ENCODE measurements around the gene MX2.
"Not testable (repeated sequence)": the region's sequence is repeated elsewhere in the genome, so short reads cannot be mapped to it uniquely, and the experiment has no call there.

The MX2 gene

GRCh38 chr21:41338455-41338854 lies 23.4 kb upstream of the MX2 start:
- no peak for DNase-seq

- DNase-seq = no peak
Measured at GRCh38 chr21:41342035-41342434, 19.8 kb upstream of the MX2 start.

GRCh38 chr21:41344146-41344545 lies 17.7 kb upstream of the MX2 start:
- no peak for DNase-seq

- DNase-seq = no peak
Measured at GRCh38 chr21:41345356-41345755, 16.5 kb upstream of the MX2 start.

- no peak for DNase-seq
Measured at GRCh38 chr21:41345934-41346685, 15.7 kb upstream of the MX2 start.

GRCh38 chr21:41346758-41347157 lies 15.1 kb upstream of the MX2 start:
- DNase-seq = no peak

GRCh38 chr21:41348434-41348833 lies 13.4 kb upstream of the MX2 start:
- no peak for DNase-seq

- no peak for DNase-seq
Measured at GRCh38 chr21:41349126-41349525, 12.7 kb upstream of the MX2 start.

- DNase-seq = no peak
Measured at GRCh38 chr21:41349619-41350390, 12.0 kb upstream of the MX2 start.

- no peak for DNase-seq
Measured at GRCh38 chr21:41350436-41351155, 11.2 kb upstream of the MX2 start.

GRCh38 chr21:41357546-41357945 lies 4.3 kb upstream of the MX2 start:
- no peak for DNase-seq

GRCh38 chr21:41358193-41359166 lies 3.3 kb upstream of the MX2 start:
- no peak for DNase-seq

- DNase-seq = no peak
Measured at GRCh38 chr21:41359286-41359685, 2.5 kb upstream of the MX2 start.

- not testable (repeated sequence) for DNase-seq
Measured at GRCh38 chr21:41359754-41360071, 2.1 kb upstream of the MX2 start.

- DNase-seq = no peak
Measured at GRCh38 chr21:41360072-41360821, 1.6 kb upstream of the MX2 start.

GRCh38 chr21:41361053-41361785 lies 608 bp upstream of the MX2 start:
- DNase-seq = no peak

- DNase-seq = no peak
Measured at GRCh38 chr21:41362605-41363369, 960 bp downstream of the MX2 start.

- DNase-seq = no peak
Measured at GRCh38 chr21:41363370-41364270, 1.8 kb downstream of the MX2 start.

- no peak for DNase-seq
Measured at GRCh38 chr21:41364308-41364707, 2.5 kb downstream of the MX2 start.
